ENCODE results near the gene PPP1R13L.

PPP1R13L gene

DNA sequence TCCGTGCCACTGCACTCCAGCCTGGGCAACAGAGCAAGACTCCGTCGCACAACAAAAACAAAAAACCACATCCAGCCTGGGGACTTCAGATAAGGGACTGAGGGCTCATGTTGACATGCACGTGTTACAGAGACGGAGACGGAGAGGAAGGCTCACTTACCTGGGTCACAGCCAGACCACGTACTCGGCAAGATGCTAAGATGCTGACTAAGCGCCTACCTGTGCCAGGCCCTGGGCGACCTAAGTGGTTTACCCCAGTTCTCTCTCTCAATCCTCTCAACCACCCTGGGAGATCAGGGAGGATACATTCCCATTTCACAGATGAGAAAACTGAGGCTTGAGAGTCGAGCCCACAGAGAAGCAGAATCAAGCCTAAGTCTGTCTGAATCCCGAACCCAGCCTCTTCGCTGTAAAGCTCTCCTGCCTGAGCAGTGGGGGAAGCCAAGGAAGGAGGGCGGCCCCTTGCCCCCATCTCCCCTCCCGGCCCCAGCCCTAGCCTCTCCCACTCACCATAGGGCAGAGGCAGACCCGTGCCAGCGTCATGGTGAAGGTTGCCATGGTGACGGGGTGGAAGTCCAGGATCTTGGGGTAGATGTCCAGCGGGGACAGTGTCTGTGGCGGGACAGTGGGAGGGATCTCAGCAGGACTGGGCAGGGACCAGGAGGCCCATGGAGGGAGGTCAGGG is 48.0 kb downstream of the PPP1R13L start:
- TF ChIP-seq SUZ12 (IDR thresholded peaks at IDR 0.05) (no peak), LEF1 (IDR thresholded peaks at IDR 0.05; ENCODE audit: borderline replicate concordance) (no peak), ARNT (IDR thresholded peaks at IDR 0.05) (no peak), HDGF (IDR thresholded peaks at IDR 0.05; ENCODE audit: borderline replicate concordance) (no peak), TARDBP (IDR thresholded peaks at IDR 0.05) (no peak), L3MBTL2 (conservative IDR thresholded peaks at IDR 0.05) (no peak), ELF4 (IDR thresholded peaks at IDR 0.05) (no peak)
- TF ChIP-seq, protein P1, sequence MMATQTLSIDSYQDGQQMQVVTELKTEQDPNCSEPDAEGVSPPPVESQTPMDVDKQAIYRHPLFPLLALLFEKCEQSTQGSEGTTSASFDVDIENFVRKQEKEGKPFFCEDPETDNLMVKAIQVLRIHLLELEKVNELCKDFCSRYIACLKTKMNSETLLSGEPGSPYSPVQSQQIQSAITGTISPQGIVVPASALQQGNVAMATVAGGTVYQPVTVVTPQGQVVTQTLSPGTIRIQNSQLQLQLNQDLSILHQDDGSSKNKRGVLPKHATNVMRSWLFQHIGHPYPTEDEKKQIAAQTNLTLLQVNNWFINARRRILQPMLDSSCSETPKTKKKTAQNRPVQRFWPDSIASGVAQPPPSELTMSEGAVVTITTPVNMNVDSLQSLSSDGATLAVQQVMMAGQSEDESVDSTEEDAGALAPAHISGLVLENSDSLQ (IDR thresholded peaks at IDR 0.05), result no peak

DNA sequence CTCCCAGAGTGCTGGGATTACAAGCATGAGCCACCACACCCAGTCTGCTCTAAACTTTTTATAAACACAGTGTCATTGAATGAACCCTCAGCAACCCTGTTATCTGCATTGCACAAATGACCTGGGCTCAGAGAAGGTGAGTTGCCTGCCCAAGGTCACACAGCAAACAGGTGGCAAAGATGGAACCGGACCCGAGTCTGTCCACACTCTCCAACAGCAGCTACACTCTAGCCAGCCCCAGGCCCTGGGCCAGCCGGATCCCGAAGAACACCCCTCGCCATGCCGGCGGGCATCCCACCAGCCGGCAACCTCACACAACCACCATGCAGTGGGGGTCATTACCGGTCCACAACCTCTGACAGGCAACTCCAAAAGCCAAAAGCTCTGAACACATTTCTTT is 49.0 kb downstream of the PPP1R13L start:
- TF ChIP-seq ELF4 (IDR thresholded peaks at IDR 0.05) (no peak), SP1 (IDR thresholded peaks at IDR 0.05) (no peak), LEF1 (IDR thresholded peaks at IDR 0.05; ENCODE audit: borderline replicate concordance) (no peak), FOXM1 (IDR thresholded peaks at IDR 0.05; ENCODE audit: borderline replicate concordance) (no peak), BHLHE40 (IDR thresholded peaks at IDR 0.05; ENCODE audit: borderline replicate concordance) (no peak), ARNT (IDR thresholded peaks at IDR 0.05) (no peak), TARDBP (IDR thresholded peaks at IDR 0.05) (no peak), ZNF384 (IDR thresholded peaks at IDR 0.05) (no peak), HDGF (IDR thresholded peaks at IDR 0.05; ENCODE audit: borderline replicate concordance) (no peak)
- TF ChIP-seq, protein P1 (IDR thresholded peaks at IDR 0.05), result no peak
- ChIA-PET CTCF (no interaction called here), POLR2A (no interaction called here)
- DNase-seq (ENCODE audit: extremely low spot score), result no peak

More for the DNA sequence above, 48.0 kb downstream of the PPP1R13L start:
- ChIA-PET CTCF (no interaction called here), POLR2A (interaction anchor here (0.6 kb wide), 1 partner anchor 46 kb away, joined by 3 read pairs; no protein-coding TSS in a partner anchor)
- DNase-seq (ENCODE audit: extremely low spot score), result no peak

DNA sequence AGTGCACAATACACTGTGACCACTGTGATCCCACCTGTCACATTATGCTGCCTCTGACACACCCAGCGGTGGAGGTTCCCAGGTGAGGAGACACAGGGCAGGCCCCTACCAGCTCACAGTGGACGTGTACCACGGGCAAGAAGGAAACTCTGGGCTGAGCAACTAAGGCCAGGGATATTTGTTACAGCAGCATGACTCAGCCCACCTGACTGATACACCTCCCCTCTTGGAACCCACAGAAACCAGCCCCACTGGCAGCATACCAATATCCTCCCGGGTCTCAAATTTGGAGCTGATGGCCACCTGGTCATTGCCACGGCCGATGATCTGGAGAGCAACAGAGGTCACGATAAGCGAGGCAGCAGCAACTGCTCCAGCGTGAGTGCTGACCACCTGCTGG is 49.5 kb downstream of the PPP1R13L start:
- no peak for TF ChIP-seq TARDBP (IDR thresholded peaks at IDR 0.05)
- no peak for TF ChIP-seq BHLHE40 (IDR thresholded peaks at IDR 0.05; ENCODE audit: borderline replicate concordance)
- TF ChIP-seq NFRKB (IDR thresholded peaks at IDR 0.05), result no peak
- TF ChIP-seq, protein P1 (IDR thresholded peaks at IDR 0.05), result no peak
- TF ChIP-seq ELF4 (IDR thresholded peaks at IDR 0.05), result no peak
- no peak for TF ChIP-seq SP1 (IDR thresholded peaks at IDR 0.05)
- no peak for TF ChIP-seq HDGF (IDR thresholded peaks at IDR 0.05; ENCODE audit: borderline replicate concordance)
- no peak for TF ChIP-seq LEF1 (IDR thresholded peaks at IDR 0.05; ENCODE audit: borderline replicate concordance)
- no peak for TF ChIP-seq FOXM1 (IDR thresholded peaks at IDR 0.05; ENCODE audit: borderline replicate concordance)
- no peak for TF ChIP-seq SUZ12 (IDR thresholded peaks at IDR 0.05)
- no peak for TF ChIP-seq FOXK2 (IDR thresholded peaks at IDR 0.05)
- TF ChIP-seq FOXA1 (IDR thresholded peaks at IDR 0.05), result no peak
- no peak for TF ChIP-seq L3MBTL2 (conservative IDR thresholded peaks at IDR 0.05)
- TF ChIP-seq ZNF384 (IDR thresholded peaks at IDR 0.05), result no peak
- no peak for TF ChIP-seq ARNT (IDR thresholded peaks at IDR 0.05)
- no peak for TF ChIP-seq CTBP1 (IDR thresholded peaks at IDR 0.05; ENCODE audit: borderline replicate concordance)
- DNase-seq (ENCODE audit: extremely low spot score), result no peak
- ChIA-PET POLR2A (no interaction called here), CTCF (no interaction called here)

DNA sequence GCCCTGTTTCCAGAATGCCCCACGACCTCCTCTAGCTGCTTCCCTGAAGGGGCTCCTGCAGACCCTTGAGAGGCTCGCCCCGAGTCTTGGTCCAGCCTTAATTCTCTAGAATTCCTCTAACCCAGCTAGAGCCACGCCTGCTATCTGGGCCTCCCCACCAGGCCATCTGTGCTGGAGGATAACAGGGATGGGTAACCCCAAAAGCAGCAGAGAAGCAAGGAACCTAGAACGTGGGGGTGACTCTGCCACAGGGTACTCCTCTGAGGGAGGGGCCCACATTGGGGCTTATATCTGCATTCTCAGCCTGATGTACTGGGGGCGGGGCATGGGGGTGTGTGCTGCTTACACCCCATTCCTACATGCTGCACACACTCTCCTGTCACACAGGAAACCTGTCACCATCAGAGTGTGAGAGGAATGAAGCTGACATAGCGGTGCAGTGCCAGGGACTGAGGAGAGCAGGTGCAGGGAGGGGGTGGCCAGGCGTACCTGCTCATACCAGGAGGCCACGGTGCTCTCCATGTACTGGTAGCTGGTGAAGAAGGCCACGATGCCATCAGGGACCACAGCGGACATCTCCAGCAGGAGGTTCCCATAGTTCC is 50.5 kb downstream of the PPP1R13L start:
- POLR2A ChIA-PET, result interaction anchor here (1.5 kb wide), 1 partner anchor 9 kb away, joined by 3 read pairs; no protein-coding TSS in a partner anchor

More for the DNA sequence above, 50.5 kb downstream of the PPP1R13L start:
- TF ChIP-seq ARNT (IDR thresholded peaks at IDR 0.05) (no peak), FOXA1 (IDR thresholded peaks at IDR 0.05) (no peak), SUZ12 (IDR thresholded peaks at IDR 0.05) (no peak), NFRKB (IDR thresholded peaks at IDR 0.05) (no peak), LEF1 (IDR thresholded peaks at IDR 0.05; ENCODE audit: borderline replicate concordance) (no peak), FOXK2 (IDR thresholded peaks at IDR 0.05) (no peak), HDGF (IDR thresholded peaks at IDR 0.05; ENCODE audit: borderline replicate concordance) (no peak), FOXM1 (IDR thresholded peaks at IDR 0.05; ENCODE audit: borderline replicate concordance) (no peak), CTBP1 (IDR thresholded peaks at IDR 0.05; ENCODE audit: borderline replicate concordance) (no peak), TARDBP (IDR thresholded peaks at IDR 0.05) (no peak), ELF4 (IDR thresholded peaks at IDR 0.05) (no peak), SP1 (IDR thresholded peaks at IDR 0.05) (no peak), ZNF384 (IDR thresholded peaks at IDR 0.05) (no peak), L3MBTL2 (conservative IDR thresholded peaks at IDR 0.05) (no peak), BHLHE40 (IDR thresholded peaks at IDR 0.05; ENCODE audit: borderline replicate concordance) (no peak)
- TF ChIP-seq, protein P1 (IDR thresholded peaks at IDR 0.05), result no peak
- DNase-seq (ENCODE audit: extremely low spot score), result no peak
- CTCF ChIA-PET, result no interaction called here
